H1 (cell line): Measurements from ENCODE around the gene ZNF362. TPM values are rescaled to one million over a fixed set of nuclear protein-coding genes. Genes with fewer than 3 reads are reported as not detected.

Experiments used
- CTCF ChIA-PET: fragments of 300-600 bp; sonication (Branson Sonifier 250); formaldehyde crosslinking; loops from one replicate; lab custom pipeline; 2021; ENCODE audit not compliant: partially characterized antibody; lab: Charles Lee
- POLR2A ChIA-PET: fragments of 300-600 bp; sonication (Branson Sonifier 250); formaldehyde crosslinking; loops from one replicate; lab custom pipeline; 2021; ENCODE audit warnings: inconsistent platforms; ENCODE audit not compliant: partially characterized antibody; lab: Charles Lee
- DNase-seq, 2 experiments: peaks; one replicate each; pipeline versions ENCODE4 v3.0.0 to v3.0.0-alpha.2; 2010 to 2022; ENCODE audit warnings: low spot score in 2 of 2, low read depth in 1 of 2, mixed read lengths in 1 of 2
- FAIRE-seq: peaks from 2 replicates; lab custom pipeline; 2011; peaks lifted over from hg19 to GRCh38; lab: Jason Lieb, UNC
- H2AFZ ChIP-seq: 2 replicates; pipeline ENCODE4 v1.8.1; 2012; ENCODE audit warnings: low read length, inconsistent platforms
- H2AK5ac ChIP-seq: 2 replicates; pipeline ENCODE4 v1.6.1; 2013; ENCODE audit warnings: low read depth, low read length
- H2BK120ac ChIP-seq: replicated peaks from 2 replicates; pipeline ENCODE3; 2013; ENCODE audit warnings: low read depth, low read length, inconsistent platforms
- H2BK12ac ChIP-seq: 2 replicates; pipeline ENCODE4 v1.6.1; 2013; ENCODE audit warnings: low read depth, low read length
- H2BK15ac ChIP-seq: 2 replicates; pipeline ENCODE4 v1.6.1; 2013; ENCODE audit warnings: low read length
- H2BK20ac ChIP-seq: 2 replicates; pipeline ENCODE4 v1.6.1; 2013; ENCODE audit warnings: low read length
- H2BK5ac ChIP-seq: 2 replicates; pipeline ENCODE4 v1.6.1; 2013; ENCODE audit warnings: low read depth, low read length
- H3K14ac ChIP-seq: 2 replicates; pipeline ENCODE4 v1.6.1; 2013; ENCODE audit warnings: inconsistent platforms; ENCODE audit not compliant: insufficient read length
- H3K18ac ChIP-seq: 2 replicates; pipeline ENCODE4 v1.6.1; 2013; ENCODE audit warnings: low read length; ENCODE audit errors: extremely low read depth
- H3K23ac ChIP-seq: 2 replicates; pipeline ENCODE4 v1.6.1; 2013; ENCODE audit warnings: inconsistent platforms; ENCODE audit not compliant: insufficient read length
- H3K23me2 ChIP-seq: 2 replicates; pipeline ENCODE4 v1.6.1; 2013; ENCODE audit warnings: low read depth, low read length
- H3K27ac ChIP-seq: 2 replicates; pipeline ENCODE4 v1.6.1; 2011; ENCODE audit warnings: low read depth, low read length, inconsistent platforms
- H3K27me3 ChIP-seq, 4 experiments: replicated peaks in 1 of 4; 1 replicate in 1 of 4; 2 replicates in 3 of 4; pipeline versions ENCODE4 v1.6.1 to v1.8.1; 2011 to 2013; ENCODE audit warnings: low read length in 3 of 4, mild to moderate bottlenecking in 3 of 4, inconsistent platforms in 2 of 4, mixed read lengths in 2 of 4, moderate library complexity in 1 of 4; ENCODE audit not compliant: control insufficient read depth in 3 of 4, insufficient read depth in 3 of 4; ENCODE audit errors: extremely low read depth in 1 of 4
- H3K36me3 ChIP-seq, 4 experiments: 2 replicates each; pipeline versions ENCODE4 v1.6.1 to v1.8.1; 2011 to 2013; ENCODE audit warnings: mild to moderate bottlenecking in 4 of 4, low read length in 3 of 4, moderate library complexity in 2 of 4, control low read depth in 1 of 4, inconsistent platforms in 1 of 4; ENCODE audit not compliant: insufficient read depth in 4 of 4, control insufficient read depth in 2 of 4
- H3K4ac ChIP-seq: replicated peaks from 2 replicates; pipeline ENCODE3; 2013; ENCODE audit warnings: low read length, low read depth, mixed read lengths, inconsistent platforms; ENCODE audit not compliant: insufficient read length
- H3K4me1 ChIP-seq, 4 experiments: replicated peaks in 1 of 4; 1 replicate in 1 of 4; 2 replicates in 3 of 4; pipeline versions ENCODE4 v1.6.1 to v1.8.1; 2011 to 2013; ENCODE audit warnings: low read length in 3 of 4, inconsistent platforms in 2 of 4, mixed read lengths in 1 of 4; ENCODE audit not compliant: insufficient read depth in 4 of 4, control insufficient read depth in 3 of 4
- H3K4me2 ChIP-seq, 2 experiments: 2 replicates each; pipeline versions ENCODE4 v1.6.1 to v1.8.1; 2011 to 2013; ENCODE audit warnings: low read depth in 2 of 2, low read length in 2 of 2, control low read depth in 1 of 2, inconsistent platforms in 1 of 2, mild to moderate bottlenecking in 1 of 2; ENCODE audit not compliant: insufficient read depth in 1 of 2
- H3K4me3 ChIP-seq, 4 experiments: fragments of 200-600, 300-600 bp in 1 of 4; sonication (generic), shearing (Covaris generic), sonication (Bioruptor Twin) in 1 of 4; 2 replicates each; pipeline versions ENCODE4 v1.5.1 to v1.8.1; 2011 to 2016; ENCODE audit warnings: low read length in 4 of 4, low read depth in 3 of 4, control low read depth in 2 of 4, inconsistent platforms in 2 of 4, mild to moderate bottlenecking in 2 of 4, mixed read lengths in 1 of 4, moderate library complexity in 1 of 4; ENCODE audit not compliant: insufficient read depth in 2 of 4; ENCODE audit errors: extremely low read depth in 1 of 4
- H3K56ac ChIP-seq: replicated peaks from 2 replicates; pipeline ENCODE3; 2013; ENCODE audit warnings: low read depth, mild to moderate bottlenecking, mixed read lengths, low read length, inconsistent platforms; ENCODE audit not compliant: insufficient read length
- H3K79me1 ChIP-seq: 2 replicates; pipeline ENCODE4 v1.6.1; 2013; ENCODE audit warnings: low read depth, low read length, control low read depth
- H3K79me2 ChIP-seq, 2 experiments: 2 replicates each; pipeline versions ENCODE4 v1.6.1 to v1.8.1; 2012 to 2013; ENCODE audit warnings: low read length in 2 of 2, mild to moderate bottlenecking in 2 of 2, inconsistent platforms in 1 of 2; ENCODE audit not compliant: insufficient read depth in 2 of 2, control insufficient read depth in 1 of 2
- H3K9ac ChIP-seq, 4 experiments: replicated peaks in 1 of 4; 1 replicate in 1 of 4; 2 replicates in 3 of 4; pipeline versions ENCODE4 v1.6.1 to v1.8.1; 2011 to 2013; ENCODE audit warnings: low read depth in 3 of 4, low read length in 3 of 4, control low read depth in 2 of 4, mild to moderate bottlenecking in 2 of 4, moderate library complexity in 2 of 4, inconsistent platforms in 1 of 4; ENCODE audit errors: extremely low read depth in 1 of 4
- H3K9me3 ChIP-seq, 2 experiments: 2 replicates each; pipeline versions ENCODE4 v1.6.1 to v1.8.1; 2012 to 2013; ENCODE audit warnings: mild to moderate bottlenecking in 2 of 2, moderate library complexity in 2 of 2, control low read depth in 1 of 2, inconsistent platforms in 1 of 2, low read depth in 1 of 2, low read length in 1 of 2, mixed read lengths in 1 of 2; ENCODE audit not compliant: insufficient read depth in 2 of 2
- H4K20me1 ChIP-seq, 2 experiments: replicated peaks in 1 of 2; 2 replicates each; pipeline versions ENCODE3 to v1.8.1; 2011 to 2013; ENCODE audit warnings: inconsistent platforms in 2 of 2, low read length in 2 of 2, mild to moderate bottlenecking in 1 of 2; ENCODE audit not compliant: insufficient read depth in 2 of 2, control insufficient read depth in 1 of 2
- H4K5ac ChIP-seq: 2 replicates; pipeline ENCODE4 v1.6.1; 2013; ENCODE audit warnings: low read length, low read depth, mixed read lengths, inconsistent platforms; ENCODE audit not compliant: insufficient read length
- H4K8ac ChIP-seq: 2 replicates; pipeline ENCODE4 v1.8.0; 2013; ENCODE audit warnings: mild to moderate bottlenecking, moderate library complexity, low read length, inconsistent platforms; ENCODE audit not compliant: insufficient read depth; ENCODE audit errors: extremely low read depth
- H4K91ac ChIP-seq: replicated peaks from 2 replicates; pipeline ENCODE3; 2013; ENCODE audit warnings: low read length, mixed read lengths, inconsistent platforms; ENCODE audit not compliant: insufficient read length
- BACH1 ChIP-seq: IDR thresholded peaks from 2 replicates; pipeline ENCODE4 v1.6.1; 2012; ENCODE audit warnings: low read length, improper control_type of control experiment
- WGBS, 2 experiments: shearing (Covaris generic) in 1 of 2; methylation state at CpG; one replicate each; pipeline versions ENCODE4 v1.1.6 to v1.1.7; 2013 to 2015; ENCODE audit warnings: low lambda C conversion rate in 2 of 2, mixed read lengths in 2 of 2, inconsistent platforms in 1 of 2, low coverage in 1 of 2, missing lambda C conversion rate in 1 of 2; ENCODE audit not compliant: insufficient replicate concordance in 2 of 2, insufficient coverage in 1 of 2, insufficient read length in 1 of 2; ENCODE audit errors: extremely low coverage in 1 of 2, missing lambda C conversion rate in 1 of 2; 5-methylcytosine and 5-hydroxymethylcytosine counted together
- polyA plus RNA-seq, 7 experiments: library from polyadenylated mRNA; depleted of rRNA in 3 of 7; stranded (reverse) in 5 of 7; unstranded in 2 of 7; fragments of >200 nt in 5 of 7; fragments of 200-250 nt in 2 of 7; gene quantifications; 1 replicate in 5 of 7; 2 replicates in 1 of 7; 4 replicates in 1 of 7; pipeline versions ENCODE4 v1.2.1 to v1.2.3, GENCODE V29; 2011 to 2013; ENCODE audit warnings: missing spikeins in 2 of 7, mixed read lengths in 2 of 7
- total RNA-seq: library from RNA; stranded (reverse); fragmentation: NEBNext Ultra II Directional; extraction: Animal tissue kit (Norgen Biotek cat#: 25700); gene quantifications from 2 replicates; pipeline ENCODE4 v1.2.1, GENCODE V29; 2021

ZNF362 gene
- total and polyA plus RNA-seq, 2 of the 8 experiments (the other 6 are each of a cell fraction or from before 2014, with no cell fraction given) = 24.2 to 27.8 TPM

DNA sequence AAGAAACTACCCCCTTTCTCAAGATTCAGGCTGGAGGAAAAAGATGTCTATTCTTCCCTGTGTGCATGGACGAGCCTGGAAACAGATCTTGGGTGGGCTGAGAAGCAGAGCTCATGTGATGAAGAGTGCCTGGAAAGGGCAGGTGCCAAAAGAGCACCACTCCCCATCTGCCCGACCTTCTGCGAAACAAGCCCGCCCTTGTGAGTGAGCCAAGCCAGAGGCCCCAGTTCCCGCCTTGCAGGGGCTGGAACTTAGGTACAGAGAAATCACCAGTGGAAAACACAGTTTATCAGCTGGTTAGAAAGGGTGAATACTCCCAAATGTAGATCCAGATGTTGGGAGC, 91.3 kb downstream of the ZNF362 start:
- peaks cover 4 to 33% (median 14%) of the 10 kb centered on the region in 4 experiments for H3K4me1 ChIP-seq
- H3K14ac ChIP-seq = no peak overlapping the region
- peaks cover 5 to 22% of the 10 kb centered on the region in 2 experiments for H4K20me1 ChIP-seq
- WGBS, 2 experiments = 81% methylated on average over 5 of the region's 5 CpGs; no CpG with 5 or more reads in 1 of the 2 experiments
- H2AFZ ChIP-seq = no peak overlapping the region
- TF ChIP-seq BACH1 = no peak
- TF ChIP-seq, all 59 proteins: peak for 0
- H3K4ac ChIP-seq = no peak overlapping the region
- ChIA-PET CTCF (interaction anchor here (1.1 to 2.4 kb wide), 3 partner anchors 9 to 52 kb away, joined by 3 to 6 read pairs (median 5); no protein-coding TSS in a partner anchor), POLR2A (interaction anchor here (0.5 to 1.3 kb wide), 2 partner anchors 9 to 30 kb away, joined by 3 read pairs; no protein-coding TSS in a partner anchor)
- no peak overlapping the region for H2BK12ac ChIP-seq
- H3K23ac ChIP-seq = no peak overlapping the region
- H3K23me2 ChIP-seq = peaks cover 8% of the 10 kb centered on the region
- no peak overlapping the region for H4K8ac ChIP-seq
- H2BK20ac ChIP-seq = no peak overlapping the region
- no peak overlapping the region for H2BK120ac ChIP-seq
- H2BK5ac ChIP-seq = no peak overlapping the region
- H3K79me1 ChIP-seq = no peaks in the 10 kb centered on the region
- H3K27me3 ChIP-seq = peaks cover 41 to 64% (median 56%) of the 10 kb centered on the region in 4 experiments
- DNase-seq (no peak), FAIRE-seq (no peak)
- H3K27ac ChIP-seq = no peak overlapping the region
- no peak overlapping the region for H3K4me3 ChIP-seq
- H3K4me2 ChIP-seq = no peak overlapping the region
- H3K79me2 ChIP-seq = no peaks in the 10 kb centered on the region
- no peaks in the 10 kb centered on the region for H3K36me3 ChIP-seq
- H4K91ac ChIP-seq = no peak overlapping the region
- no peak overlapping the region for H2AK5ac ChIP-seq
- H4K5ac ChIP-seq = no peak overlapping the region
- H3K9ac ChIP-seq = no peak overlapping the region
- no peak overlapping the region for H3K56ac ChIP-seq
- H3K9me3 ChIP-seq = no peaks in the 10 kb centered on the region
- no peak overlapping the region for H2BK15ac ChIP-seq
- no peak overlapping the region for H3K18ac ChIP-seq
